Measurements from ENCODE around the gene TIMP4. TPM values are rescaled to one million over a fixed set of nuclear protein-coding genes. Genes with fewer than 3 reads are reported as not detected.

TIMP4 gene
- total RNA-seq (2022; extraction: Qiagen RNA extraction) = 10.0 to 14.3 TPM (median 11.9 TPM) in 5 replicates

DNA sequence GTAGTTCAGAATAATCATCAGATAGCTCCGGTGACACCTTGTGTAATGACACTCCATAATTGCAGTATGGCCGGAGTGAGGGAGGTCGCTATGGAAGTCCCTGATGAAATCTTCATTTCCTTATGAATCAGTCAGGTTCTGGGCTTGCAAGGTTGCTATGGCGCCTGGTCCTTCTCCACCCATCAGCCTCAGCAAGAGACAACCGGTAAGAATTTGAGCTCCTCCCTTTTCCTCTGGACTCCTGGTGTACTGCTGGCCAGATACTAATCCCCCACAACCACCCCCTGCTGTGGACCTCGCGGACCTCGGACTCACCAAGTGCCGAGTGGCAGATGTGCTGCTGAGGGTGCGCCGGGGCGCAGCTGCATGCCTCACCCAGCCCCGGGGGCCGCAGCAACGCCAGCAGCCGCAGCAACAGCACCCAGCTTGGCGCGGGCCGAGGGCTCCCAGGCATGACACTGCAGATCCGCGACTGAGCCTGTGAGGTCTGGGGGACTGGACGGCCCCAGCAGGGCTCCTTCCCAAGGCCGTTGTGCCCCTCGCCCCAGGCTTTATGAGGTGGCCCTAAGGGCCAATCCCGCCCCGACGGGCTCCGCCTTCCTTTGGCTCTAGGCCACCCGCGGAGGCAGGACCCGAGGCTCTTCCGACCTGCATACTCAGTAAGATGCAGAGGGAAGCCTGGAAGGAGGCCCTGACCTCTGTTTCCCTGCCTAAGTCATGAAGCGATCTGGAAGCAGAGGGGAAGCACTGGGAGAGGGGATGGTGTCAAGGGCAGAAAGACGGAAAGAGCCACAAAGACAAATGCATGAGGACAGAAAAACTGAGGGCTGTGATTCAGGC is at the start of gene TIMP4:
Gene TIMP4, minus strand, starts transcription at position 526 of the 840 bp plus-strand sequence. Its CDS starts 72 bp downstream, at position 454.

Other genes with a start within 250 kb of the TIMP4 start
- 0.14 to 0.35 TPM (median 0.24 TPM) in 5 replicates for gene SYN2, start 154.5 kb downstream of the TIMP4 start, total RNA-seq (2022; extraction: Qiagen RNA extraction)
- gene PPARG, start 130.2 kb upstream of the TIMP4 start, total RNA-seq (2022; extraction: Qiagen RNA extraction) = 38.8 to 42.6 TPM (median 41.4 TPM) in 5 replicates